ENCODE results near the gene VAMP1. TPM values are rescaled to one million over a fixed set of nuclear protein-coding genes. Genes with fewer than 3 reads are reported as not detected.

VAMP1 gene
- total and polyA plus RNA-seq, 10 of the 15 experiments (the other 5 are each of a cell fraction or from before 2014, with no cell fraction given): 4.8 to 123 (median 27.5) TPM

DNA sequence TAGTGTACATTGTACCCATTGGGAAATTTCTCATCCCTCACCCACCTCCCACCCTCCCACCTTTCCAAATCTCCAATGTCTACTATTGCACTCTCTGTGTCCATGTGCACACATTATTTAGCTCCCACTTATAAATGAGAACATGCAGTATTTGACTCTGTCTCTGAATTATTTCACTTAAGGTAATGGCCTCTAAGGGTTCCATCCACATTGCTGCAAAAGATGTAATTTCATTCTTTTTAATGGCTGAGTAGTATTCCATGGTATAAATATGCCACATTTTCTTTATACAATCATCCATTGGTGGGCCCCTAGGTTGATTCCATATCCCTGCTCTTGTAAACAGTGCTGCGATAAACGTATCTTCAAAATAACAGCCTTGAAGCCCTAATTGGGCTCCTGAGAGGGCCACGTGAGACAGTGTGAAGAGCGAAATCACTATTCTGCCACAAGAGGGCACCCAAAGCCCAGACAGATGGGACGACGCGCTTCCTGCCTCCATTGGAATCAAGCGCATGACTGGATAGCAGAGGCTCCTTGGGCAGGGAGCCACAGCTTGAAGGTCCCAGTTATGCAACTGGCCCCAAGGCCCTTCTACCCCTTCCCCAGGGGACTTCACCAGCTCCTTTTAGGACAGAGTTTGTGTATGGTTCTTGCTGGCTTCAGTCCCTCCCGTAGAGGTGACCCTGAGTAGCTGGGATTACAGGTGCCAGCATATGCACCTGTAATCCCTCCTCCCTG lies 47.0 kb downstream of the VAMP1 start (continued):
- TF ChIP-seq, protein P1, sequence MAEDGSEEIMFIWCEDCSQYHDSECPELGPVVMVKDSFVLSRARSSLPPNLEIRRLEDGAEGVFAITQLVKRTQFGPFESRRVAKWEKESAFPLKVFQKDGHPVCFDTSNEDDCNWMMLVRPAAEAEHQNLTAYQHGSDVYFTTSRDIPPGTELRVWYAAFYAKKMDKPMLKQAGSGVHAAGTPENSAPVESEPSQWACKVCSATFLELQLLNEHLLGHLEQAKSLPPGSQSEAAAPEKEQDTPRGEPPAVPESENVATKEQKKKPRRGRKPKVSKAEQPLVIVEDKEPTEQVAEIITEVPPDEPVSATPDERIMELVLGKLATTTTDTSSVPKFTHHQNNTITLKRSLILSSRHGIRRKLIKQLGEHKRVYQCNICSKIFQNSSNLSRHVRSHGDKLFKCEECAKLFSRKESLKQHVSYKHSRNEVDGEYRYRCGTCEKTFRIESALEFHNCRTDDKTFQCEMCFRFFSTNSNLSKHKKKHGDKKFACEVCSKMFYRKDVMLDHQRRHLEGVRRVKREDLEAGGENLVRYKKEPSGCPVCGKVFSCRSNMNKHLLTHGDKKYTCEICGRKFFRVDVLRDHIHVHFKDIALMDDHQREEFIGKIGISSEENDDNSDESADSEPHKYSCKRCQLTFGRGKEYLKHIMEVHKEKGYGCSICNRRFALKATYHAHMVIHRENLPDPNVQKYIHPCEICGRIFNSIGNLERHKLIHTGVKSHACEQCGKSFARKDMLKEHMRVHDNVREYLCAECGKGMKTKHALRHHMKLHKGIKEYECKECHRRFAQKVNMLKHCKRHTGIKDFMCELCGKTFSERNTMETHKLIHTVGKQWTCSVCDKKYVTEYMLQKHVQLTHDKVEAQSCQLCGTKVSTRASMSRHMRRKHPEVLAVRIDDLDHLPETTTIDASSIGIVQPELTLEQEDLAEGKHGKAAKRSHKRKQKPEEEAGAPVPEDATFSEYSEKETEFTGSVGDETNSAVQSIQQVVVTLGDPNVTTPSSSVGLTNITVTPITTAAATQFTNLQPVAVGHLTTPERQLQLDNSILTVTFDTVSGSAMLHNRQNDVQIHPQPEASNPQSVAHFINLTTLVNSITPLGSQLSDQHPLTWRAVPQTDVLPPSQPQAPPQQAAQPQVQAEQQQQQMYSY (CRISPR knock-in tag; IDR thresholded peaks at IDR 0.05): no peak
- TF ChIP-seq, protein P2, sequence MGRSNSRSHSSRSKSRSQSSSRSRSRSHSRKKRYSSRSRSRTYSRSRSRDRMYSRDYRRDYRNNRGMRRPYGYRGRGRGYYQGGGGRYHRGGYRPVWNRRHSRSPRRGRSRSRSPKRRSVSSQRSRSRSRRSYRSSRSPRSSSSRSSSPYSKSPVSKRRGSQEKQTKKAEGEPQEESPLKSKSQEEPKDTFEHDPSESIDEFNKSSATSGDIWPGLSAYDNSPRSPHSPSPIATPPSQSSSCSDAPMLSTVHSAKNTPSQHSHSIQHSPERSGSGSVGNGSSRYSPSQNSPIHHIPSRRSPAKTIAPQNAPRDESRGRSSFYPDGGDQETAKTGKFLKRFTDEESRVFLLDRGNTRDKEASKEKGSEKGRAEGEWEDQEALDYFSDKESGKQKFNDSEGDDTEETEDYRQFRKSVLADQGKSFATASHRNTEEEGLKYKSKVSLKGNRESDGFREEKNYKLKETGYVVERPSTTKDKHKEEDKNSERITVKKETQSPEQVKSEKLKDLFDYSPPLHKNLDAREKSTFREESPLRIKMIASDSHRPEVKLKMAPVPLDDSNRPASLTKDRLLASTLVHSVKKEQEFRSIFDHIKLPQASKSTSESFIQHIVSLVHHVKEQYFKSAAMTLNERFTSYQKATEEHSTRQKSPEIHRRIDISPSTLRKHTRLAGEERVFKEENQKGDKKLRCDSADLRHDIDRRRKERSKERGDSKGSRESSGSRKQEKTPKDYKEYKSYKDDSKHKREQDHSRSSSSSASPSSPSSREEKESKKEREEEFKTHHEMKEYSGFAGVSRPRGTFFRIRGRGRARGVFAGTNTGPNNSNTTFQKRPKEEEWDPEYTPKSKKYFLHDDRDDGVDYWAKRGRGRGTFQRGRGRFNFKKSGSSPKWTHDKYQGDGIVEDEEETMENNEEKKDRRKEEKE (IDR thresholded peaks at IDR 0.05): no peak
- no peak for TF ChIP-seq CHD1 (IDR thresholded peaks at IDR 0.05; ENCODE audit: low read depth, low read length)
- TF ChIP-seq TBL1XR1 (IDR thresholded peaks at IDR 0.05; ENCODE audit: low read depth, low read length): 0 out of 2 replicates have a peak, but pooled peaks have one; percentile 24
- TF ChIP-seq, protein P3, sequence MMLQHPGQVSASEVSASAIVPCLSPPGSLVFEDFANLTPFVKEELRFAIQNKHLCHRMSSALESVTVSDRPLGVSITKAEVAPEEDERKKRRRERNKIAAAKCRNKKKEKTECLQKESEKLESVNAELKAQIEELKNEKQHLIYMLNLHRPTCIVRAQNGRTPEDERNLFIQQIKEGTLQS (IDR thresholded peaks at IDR 0.05; ENCODE audit: borderline replicate concordance, extremely low read depth, low read depth, low read length): peak; percentile 56; the same call in 1 of the 2 replicates
- TF ChIP-seq, protein P4, sequence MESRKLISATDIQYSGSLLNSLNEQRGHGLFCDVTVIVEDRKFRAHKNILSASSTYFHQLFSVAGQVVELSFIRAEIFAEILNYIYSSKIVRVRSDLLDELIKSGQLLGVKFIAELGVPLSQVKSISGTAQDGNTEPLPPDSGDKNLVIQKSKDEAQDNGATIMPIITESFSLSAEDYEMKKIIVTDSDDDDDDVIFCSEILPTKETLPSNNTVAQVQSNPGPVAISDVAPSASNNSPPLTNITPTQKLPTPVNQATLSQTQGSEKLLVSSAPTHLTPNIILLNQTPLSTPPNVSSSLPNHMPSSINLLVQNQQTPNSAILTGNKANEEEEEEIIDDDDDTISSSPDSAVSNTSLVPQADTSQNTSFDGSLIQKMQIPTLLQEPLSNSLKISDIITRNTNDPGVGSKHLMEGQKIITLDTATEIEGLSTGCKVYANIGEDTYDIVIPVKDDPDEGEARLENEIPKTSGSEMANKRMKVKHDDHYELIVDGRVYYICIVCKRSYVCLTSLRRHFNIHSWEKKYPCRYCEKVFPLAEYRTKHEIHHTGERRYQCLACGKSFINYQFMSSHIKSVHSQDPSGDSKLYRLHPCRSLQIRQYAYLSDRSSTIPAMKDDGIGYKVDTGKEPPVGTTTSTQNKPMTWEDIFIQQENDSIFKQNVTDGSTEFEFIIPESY (IDR thresholded peaks at IDR 0.05): no peak
- peak; percentile 78; the same call in 1 of the 2 replicates for TF ChIP-seq NBN (IDR thresholded peaks at IDR 0.05)
- TF ChIP-seq ASH2L (IDR thresholded peaks at IDR 0.05; ENCODE audit: borderline replicate concordance, low read depth): no peak
- TF ChIP-seq EZH2 (IDR thresholded peaks at IDR 0.05; ENCODE audit: borderline replicate concordance, control insufficient read depth, low read depth, low read length): no peak
- TF ChIP-seq IRF4 (IDR thresholded peaks at IDR 0.05; ENCODE audit: low read depth, low read length): 0 out of 2 replicates have a peak, but pooled peaks have one; percentile 33
- TF ChIP-seq, protein P5, sequence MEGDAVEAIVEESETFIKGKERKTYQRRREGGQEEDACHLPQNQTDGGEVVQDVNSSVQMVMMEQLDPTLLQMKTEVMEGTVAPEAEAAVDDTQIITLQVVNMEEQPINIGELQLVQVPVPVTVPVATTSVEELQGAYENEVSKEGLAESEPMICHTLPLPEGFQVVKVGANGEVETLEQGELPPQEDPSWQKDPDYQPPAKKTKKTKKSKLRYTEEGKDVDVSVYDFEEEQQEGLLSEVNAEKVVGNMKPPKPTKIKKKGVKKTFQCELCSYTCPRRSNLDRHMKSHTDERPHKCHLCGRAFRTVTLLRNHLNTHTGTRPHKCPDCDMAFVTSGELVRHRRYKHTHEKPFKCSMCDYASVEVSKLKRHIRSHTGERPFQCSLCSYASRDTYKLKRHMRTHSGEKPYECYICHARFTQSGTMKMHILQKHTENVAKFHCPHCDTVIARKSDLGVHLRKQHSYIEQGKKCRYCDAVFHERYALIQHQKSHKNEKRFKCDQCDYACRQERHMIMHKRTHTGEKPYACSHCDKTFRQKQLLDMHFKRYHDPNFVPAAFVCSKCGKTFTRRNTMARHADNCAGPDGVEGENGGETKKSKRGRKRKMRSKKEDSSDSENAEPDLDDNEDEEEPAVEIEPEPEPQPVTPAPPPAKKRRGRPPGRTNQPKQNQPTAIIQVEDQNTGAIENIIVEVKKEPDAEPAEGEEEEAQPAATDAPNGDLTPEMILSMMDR (IDR thresholded peaks at IDR 0.05 in 2 of 3, conservative IDR thresholded peaks at IDR 0.05 in 1 of 3; ENCODE audit: control insufficient read depth in 2 of 3, extremely low read depth in 1 of 3, insufficient read depth in 1 of 3, low read depth in 3 of 3, low read length in 3 of 3): peak; percentile 80 to 95 (median 87); a peak in 5 of 6 replicates
- TF ChIP-seq, protein P6, sequence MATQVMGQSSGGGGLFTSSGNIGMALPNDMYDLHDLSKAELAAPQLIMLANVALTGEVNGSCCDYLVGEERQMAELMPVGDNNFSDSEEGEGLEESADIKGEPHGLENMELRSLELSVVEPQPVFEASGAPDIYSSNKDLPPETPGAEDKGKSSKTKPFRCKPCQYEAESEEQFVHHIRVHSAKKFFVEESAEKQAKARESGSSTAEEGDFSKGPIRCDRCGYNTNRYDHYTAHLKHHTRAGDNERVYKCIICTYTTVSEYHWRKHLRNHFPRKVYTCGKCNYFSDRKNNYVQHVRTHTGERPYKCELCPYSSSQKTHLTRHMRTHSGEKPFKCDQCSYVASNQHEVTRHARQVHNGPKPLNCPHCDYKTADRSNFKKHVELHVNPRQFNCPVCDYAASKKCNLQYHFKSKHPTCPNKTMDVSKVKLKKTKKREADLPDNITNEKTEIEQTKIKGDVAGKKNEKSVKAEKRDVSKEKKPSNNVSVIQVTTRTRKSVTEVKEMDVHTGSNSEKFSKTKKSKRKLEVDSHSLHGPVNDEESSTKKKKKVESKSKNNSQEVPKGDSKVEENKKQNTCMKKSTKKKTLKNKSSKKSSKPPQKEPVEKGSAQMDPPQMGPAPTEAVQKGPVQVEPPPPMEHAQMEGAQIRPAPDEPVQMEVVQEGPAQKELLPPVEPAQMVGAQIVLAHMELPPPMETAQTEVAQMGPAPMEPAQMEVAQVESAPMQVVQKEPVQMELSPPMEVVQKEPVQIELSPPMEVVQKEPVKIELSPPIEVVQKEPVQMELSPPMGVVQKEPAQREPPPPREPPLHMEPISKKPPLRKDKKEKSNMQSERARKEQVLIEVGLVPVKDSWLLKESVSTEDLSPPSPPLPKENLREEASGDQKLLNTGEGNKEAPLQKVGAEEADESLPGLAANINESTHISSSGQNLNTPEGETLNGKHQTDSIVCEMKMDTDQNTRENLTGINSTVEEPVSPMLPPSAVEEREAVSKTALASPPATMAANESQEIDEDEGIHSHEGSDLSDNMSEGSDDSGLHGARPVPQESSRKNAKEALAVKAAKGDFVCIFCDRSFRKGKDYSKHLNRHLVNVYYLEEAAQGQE (IDR thresholded peaks at IDR 0.05; ENCODE audit: low read depth, low read length): no peak
